ENCODE data around the gene ATP8A2.

Gene ATP8A2

GRCh38 chr13:25908366-25908765, 536.6 kb downstream of the ATP8A2 start:
- DNase-seq (ENCODE audit: low spot score) = no peak
- FAIRE-seq = no peak

GRCh38 chr13:25910243-25910642, 538.5 kb downstream of the ATP8A2 start:
- DNase-seq (ENCODE audit: low spot score) = no peak
- FAIRE-seq = no peak

GRCh38 chr13:25910991-25911419, 539.2 kb downstream of the ATP8A2 start:
- DNase-seq (ENCODE audit: low spot score) (no peak), FAIRE-seq (no peak)

GRCh38 chr13:25912961-25913360, 541.2 kb downstream of the ATP8A2 start:
- FAIRE-seq (no peak), DNase-seq (ENCODE audit: low spot score) (no peak)

GRCh38 chr13:25915840-25916518, 544.2 kb downstream of the ATP8A2 start:
- FAIRE-seq (no peak), DNase-seq (ENCODE audit: low spot score) (no peak)

GRCh38 chr13:25920277-25920676, 548.5 kb downstream of the ATP8A2 start:
- DNase-seq (ENCODE audit: low spot score) (no peak), FAIRE-seq (no peak)

- no peak for FAIRE-seq
- DNase-seq (ENCODE audit: low spot score) = no peak
Measured at GRCh38 chr13:25920931-25921330, 549.2 kb downstream of the ATP8A2 start.

GRCh38 chr13:25922376-25922775, 550.6 kb downstream of the ATP8A2 start:
- DNase-seq (ENCODE audit: low spot score) (no peak), FAIRE-seq (no peak)

GRCh38 chr13:25923217-25924085, 551.7 kb downstream of the ATP8A2 start:
- no peak for DNase-seq (ENCODE audit: low spot score)
- no peak for FAIRE-seq

GRCh38 chr13:25927363-25927762, 555.6 kb downstream of the ATP8A2 start:
- FAIRE-seq = no peak
- DNase-seq (ENCODE audit: low spot score) = no peak

- FAIRE-seq (no peak), DNase-seq (ENCODE audit: low spot score) (no peak)
Measured at GRCh38 chr13:25927932-25928331, 556.2 kb downstream of the ATP8A2 start.

- FAIRE-seq (no peak), DNase-seq (ENCODE audit: low spot score) (no peak)
Measured at GRCh38 chr13:25928941-25929505, 557.2 kb downstream of the ATP8A2 start.

- FAIRE-seq (no peak), DNase-seq (ENCODE audit: low spot score) (no peak)
Measured at GRCh38 chr13:25929816-25930215, 558.0 kb downstream of the ATP8A2 start.

- DNase-seq (ENCODE audit: low spot score) = no peak
- no peak for FAIRE-seq
Measured at GRCh38 chr13:25930653-25931052, 558.9 kb downstream of the ATP8A2 start.

- DNase-seq (ENCODE audit: low spot score) = no peak
Measured at GRCh38 chr13:25932365-25932764, 560.6 kb downstream of the ATP8A2 start.

GRCh38 chr13:25933520-25933919, 561.7 kb downstream of the ATP8A2 start:
- FAIRE-seq = no peak

More at GRCh38 chr13:25932365-25932764, 560.6 kb downstream of the ATP8A2 start:
- FAIRE-seq = no peak

GRCh38 chr13:25934127-25934526, 562.4 kb downstream of the ATP8A2 start:
- FAIRE-seq = no peak
- DNase-seq (ENCODE audit: low spot score) = no peak

More at GRCh38 chr13:25933520-25933919, 561.7 kb downstream of the ATP8A2 start:
- no peak for DNase-seq (ENCODE audit: low spot score)

- DNase-seq (ENCODE audit: low spot score) (peak; percentile 11), FAIRE-seq (no peak)
Measured at GRCh38 chr13:25939961-25940687, 568.4 kb downstream of the ATP8A2 start.

- FAIRE-seq (no peak), DNase-seq (ENCODE audit: low spot score) (no peak)
Measured at GRCh38 chr13:25943081-25943480, 571.3 kb downstream of the ATP8A2 start.

- DNase-seq (ENCODE audit: low spot score) (no peak), FAIRE-seq (no peak)
Measured at GRCh38 chr13:25943658-25944057, 571.9 kb downstream of the ATP8A2 start.

GRCh38 chr13:25945596-25945995, 573.8 kb downstream of the ATP8A2 start:
- DNase-seq (ENCODE audit: low spot score) = no peak
- FAIRE-seq = no peak

GRCh38 chr13:25946321-25946720, 574.5 kb downstream of the ATP8A2 start:
- DNase-seq (ENCODE audit: low spot score) = no peak
- no peak for FAIRE-seq
